Measurements from ENCODE around the gene LMO3.
"Not testable (repeated sequence)": the region's sequence is repeated elsewhere in the genome, so short reads cannot be mapped to it uniquely, and the experiment has no call there.

LMO3 gene

DNA sequence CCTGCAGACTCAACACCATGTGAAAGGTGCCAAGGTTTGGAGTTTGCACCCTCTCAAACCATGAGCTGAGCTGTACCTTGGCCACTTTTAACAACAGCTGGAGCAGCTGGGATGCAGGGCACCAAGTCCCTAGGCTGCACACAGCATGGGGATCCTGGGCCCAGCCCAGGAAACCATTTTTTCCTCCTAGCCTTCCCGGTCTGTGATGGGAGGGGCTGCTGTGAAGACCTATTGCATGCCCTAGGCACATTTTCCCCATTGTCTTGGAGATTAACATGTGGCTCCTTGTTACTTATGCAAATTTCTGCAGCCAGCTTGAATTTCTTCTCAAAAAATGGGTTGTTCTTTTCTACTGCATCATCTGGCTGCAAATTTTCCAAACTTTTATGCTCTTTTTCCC lies 68.3 kb downstream of the LMO3 start:
- DNase-seq, result not testable (repeated sequence)

DNA sequence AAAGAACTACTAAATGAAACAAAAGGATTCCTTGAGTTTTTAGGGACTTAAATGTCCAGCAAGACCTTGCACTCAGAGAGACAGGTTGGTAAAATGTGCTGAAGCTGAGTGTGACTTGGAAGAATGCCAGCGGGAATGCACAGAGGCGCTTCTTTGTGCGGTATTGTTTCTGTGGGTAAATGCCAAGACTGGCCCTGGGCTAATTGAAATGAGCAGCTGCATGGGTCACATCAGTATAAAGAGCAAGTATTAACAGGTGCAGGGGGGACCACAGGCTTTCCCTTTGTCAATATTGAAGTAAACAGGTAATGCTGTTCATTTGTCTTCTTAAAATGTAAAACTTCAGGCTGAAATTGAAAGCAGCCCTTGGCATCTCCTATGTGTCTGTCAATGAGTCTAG lies 74.3 kb downstream of the LMO3 start:
- DNase-seq, result no peak

DNA sequence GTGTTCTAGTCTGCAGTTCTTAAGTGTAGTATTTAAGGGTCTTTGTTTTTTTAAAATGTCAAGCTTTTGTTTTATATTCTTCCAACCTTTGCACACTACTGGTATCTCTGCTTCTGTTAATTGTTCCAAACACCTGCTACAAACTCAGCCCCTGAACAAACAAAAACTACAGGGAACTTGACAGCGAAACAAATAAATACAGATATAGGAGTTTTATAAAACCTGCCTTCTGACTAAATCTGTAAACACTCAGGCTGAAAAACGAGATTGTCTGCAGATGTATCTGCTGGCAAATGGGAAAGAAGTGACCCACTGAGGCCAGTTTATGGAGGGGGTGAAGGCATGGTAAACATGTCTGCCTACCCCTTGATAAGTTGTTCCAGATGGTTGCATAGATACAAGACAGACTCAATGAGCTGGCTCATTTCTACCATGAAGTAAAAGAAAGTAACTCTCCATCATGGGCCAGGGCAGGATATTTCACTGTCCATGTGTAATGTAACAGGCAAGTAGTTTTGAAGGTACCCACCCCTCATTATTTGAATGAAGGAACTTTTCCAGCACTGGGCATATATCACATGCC lies 75.6 kb downstream of the LMO3 start:
- no peak for DNase-seq

DNA sequence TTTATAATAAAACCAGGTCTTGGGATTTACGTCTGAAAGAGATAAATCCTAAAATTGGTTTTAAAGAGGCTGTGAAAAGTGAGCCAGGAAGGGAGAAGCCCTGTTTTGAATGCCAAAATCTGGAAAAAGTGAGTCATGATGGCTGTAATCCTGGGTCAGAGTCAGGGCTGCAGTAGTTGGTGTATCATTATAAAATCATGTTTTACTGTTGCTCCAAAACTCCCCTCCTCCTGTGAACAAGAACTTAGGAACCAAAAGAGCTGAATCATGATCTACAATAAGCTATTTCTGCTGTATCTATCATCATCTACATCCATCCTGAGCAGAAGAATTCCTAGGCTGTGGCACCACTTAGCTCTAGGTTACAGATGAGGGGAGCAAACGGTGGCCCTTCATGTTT lies 79.3 kb downstream of the LMO3 start:
- no peak for DNase-seq

- no peak for DNase-seq
Observed at GRCh38 chr12:16524378-16524777, 81.6 kb downstream of the LMO3 start.

- DNase-seq, result no peak
Observed at GRCh38 chr12:16523951-16524331, 82.0 kb downstream of the LMO3 start.

DNA sequence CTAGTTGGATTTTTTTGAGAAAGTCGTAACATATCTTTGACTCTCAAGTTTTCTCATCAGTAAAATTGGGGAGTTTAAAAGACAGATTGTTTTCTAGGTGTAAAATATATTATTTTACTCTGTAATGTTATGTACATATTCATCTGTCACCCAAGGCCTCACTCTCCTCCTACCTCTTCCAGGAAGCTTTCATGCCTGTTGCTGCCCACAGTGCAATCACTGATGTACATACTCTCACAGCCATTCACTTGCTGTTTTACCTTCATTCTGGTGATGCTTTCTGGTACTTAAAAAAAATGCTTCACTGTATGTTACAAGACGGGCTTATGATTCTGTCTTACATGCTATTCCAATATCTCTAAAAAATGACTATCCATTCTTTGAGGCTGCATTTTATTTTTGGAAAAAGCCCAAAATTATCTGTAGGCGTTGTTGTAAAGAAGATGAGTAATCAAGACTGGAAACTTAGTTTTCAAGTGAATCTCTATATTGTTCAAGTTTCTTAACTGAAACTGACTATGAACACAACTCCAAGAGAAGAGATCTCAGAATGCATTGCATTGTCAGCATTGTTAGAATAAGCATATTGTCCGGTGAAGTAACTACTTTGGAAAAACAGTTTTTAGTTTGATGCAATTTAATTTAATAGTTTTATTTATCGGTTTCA lies 82.5 kb downstream of the LMO3 start:
- no peak for DNase-seq

DNA sequence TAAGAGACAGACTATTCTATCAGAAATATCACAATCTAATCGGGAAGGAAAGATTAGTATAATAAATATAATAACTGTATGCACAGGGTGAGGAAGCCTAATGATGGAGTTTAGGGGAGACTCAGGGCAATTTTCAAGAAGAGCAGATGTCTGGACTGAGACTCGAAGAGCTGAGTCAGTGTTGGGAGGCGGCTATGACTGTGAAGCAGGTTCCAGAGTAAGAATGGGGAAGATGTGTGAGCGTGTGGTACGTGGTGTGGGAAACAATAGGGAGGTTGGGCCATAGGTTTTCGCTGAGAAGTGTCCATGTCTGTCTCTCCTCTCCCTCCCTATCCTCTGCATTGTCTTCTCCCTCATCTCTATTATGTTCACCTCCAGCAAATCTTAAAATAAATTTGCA lies 85.6 kb downstream of the LMO3 start:
- no peak for DNase-seq

- no peak for DNase-seq
Observed at GRCh38 chr12:16515666-16516065, 90.3 kb downstream of the LMO3 start.

- DNase-seq, result no peak
Observed at GRCh38 chr12:16513231-16513630, 92.7 kb downstream of the LMO3 start.

DNA sequence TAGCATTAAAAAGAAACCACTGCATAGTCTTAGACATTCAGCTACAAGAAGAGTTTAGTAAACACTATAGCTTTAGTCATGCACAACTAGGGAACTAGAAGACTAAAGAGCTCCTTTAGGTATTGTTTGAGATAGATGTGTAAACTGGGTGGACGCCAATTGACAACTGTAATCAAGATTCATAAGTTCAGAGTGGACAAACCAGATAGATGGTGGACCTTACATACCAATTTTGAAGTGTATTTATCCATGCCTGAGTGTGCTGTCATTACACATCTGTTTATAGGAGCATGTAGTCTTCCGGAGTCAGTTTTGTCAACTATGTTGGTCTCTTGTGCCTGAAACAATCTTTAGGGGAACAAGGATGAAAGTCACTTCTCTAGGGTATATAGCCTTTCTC lies 96.6 kb downstream of the LMO3 start:
- DNase-seq, result no peak

GRCh38 chr12:16506394-16506793 lies 99.6 kb downstream of the LMO3 start:
- no peak for DNase-seq

- no peak for DNase-seq
Observed at GRCh38 chr12:16504200-16504599, 101.8 kb downstream of the LMO3 start.

DNA sequence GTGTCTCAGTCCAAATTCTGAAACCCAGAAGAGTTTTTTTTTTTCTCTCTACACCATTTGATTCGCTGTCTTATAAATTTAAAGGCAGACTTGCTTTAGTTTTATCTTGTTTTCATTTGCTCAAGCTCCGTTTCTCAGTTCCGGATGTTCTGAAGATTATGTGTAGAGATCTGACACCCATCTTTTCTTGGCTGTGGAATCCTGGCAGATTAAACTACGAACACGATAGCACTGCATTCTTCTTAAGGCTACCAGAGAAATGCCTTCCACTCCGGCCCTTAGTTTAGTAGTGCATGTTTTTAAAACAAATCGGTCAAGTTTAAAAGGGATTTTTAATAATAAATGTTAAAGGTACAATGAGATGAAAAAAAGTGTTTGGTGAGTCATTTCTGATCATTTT lies 106.4 kb downstream of the LMO3 start:
- no peak for DNase-seq

All from Kasumi-1 (cell line).